ENCODE results near the gene MISP3. TPM values are rescaled to one million over a fixed set of nuclear protein-coding genes. Genes with fewer than 3 reads are reported as not detected.

Gene MISP3
- total and polyA plus RNA-seq, 2 experiments from 2014 or later, result 1.9 to 2.4 TPM

DNA sequence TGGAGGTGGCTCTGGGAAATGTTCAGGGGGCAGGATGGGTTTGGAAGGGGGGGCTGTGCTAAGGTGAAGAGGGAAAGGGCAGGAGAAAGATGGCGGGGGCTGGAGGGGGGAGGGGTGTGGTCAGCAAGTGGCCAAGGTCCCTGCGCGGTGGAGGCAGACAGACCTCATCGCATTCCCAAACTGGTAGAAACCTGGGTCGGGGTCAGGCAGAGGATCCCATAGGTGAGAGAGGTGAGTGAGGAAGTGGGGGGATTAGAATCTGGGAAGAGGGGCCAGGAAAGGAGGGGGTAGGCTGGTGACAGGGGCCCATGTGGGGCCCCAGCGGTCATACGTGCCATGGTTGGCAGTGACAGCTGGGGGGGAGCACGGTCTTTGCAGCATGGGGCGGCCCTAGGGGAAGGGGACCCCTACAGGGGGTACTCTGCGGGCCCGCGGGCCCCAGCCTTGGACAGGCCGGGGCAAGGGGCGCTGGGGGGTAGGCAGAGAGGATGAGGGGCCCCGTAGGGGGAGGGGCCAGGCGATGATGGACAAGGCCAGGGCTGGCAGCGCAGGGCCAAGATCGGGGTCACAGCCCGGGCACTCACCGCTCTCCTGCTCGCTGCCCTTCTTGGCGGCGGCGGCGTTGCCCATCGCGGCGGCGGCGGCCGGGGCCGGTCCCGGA lies 44.5 kb downstream of the MISP3 start:
- ATAC-seq (no peak), DNase-seq (ENCODE audit: low spot score) (peak; percentile 51)
- Histone ChIP-seq H2AFZ (no peak overlapping the region), H4K20me1 (replicated peaks; ENCODE audit: insufficient read depth) (peaks cover 14% of the 10 kb centered on the region), H3K79me2 (replicated peaks; ENCODE audit: insufficient read depth) (peaks cover 17% of the 10 kb centered on the region), H3K27me3 (ENCODE audit: insufficient read depth) (no peaks in the 10 kb centered on the region), H3K4me2 (peak overlapping the region; percentile 92), H3K36me3 (ENCODE audit: insufficient read depth) (no peaks in the 10 kb centered on the region; the same call in 1 of the 2 replicates), H3K27ac (ENCODE audit: low read depth) (no peak overlapping the region), H3F3A (replicated peaks; ENCODE audit: low read depth) (peaks cover 29% of the 10 kb centered on the region), H3K4me1 (ENCODE audit: insufficient read depth) (peaks cover 44% of the 10 kb centered on the region), H3K4me3 (peak overlapping the region; percentile 79), H3K9me2 (ENCODE audit: insufficient read depth) (no peaks in the 10 kb centered on the region)
- Mint-ChIP-seq H3K27me3 (ENCODE audit: insufficient read depth, low read depth, poor library complexity) (peaks cover 12% of the 10 kb centered on the region), H3K9me3 (no peaks in the 10 kb centered on the region; the same call in 2 of the 3 replicates), H3K27ac (no peak overlapping the region), H3K36me3 (ENCODE audit: low read depth) (peaks cover 16% of the 10 kb centered on the region), H3K4me3 (peak overlapping the region; percentile 82), H3K4me1 (peaks cover 40% of the 10 kb centered on the region)
- TF ChIP-seq, protein P1, sequence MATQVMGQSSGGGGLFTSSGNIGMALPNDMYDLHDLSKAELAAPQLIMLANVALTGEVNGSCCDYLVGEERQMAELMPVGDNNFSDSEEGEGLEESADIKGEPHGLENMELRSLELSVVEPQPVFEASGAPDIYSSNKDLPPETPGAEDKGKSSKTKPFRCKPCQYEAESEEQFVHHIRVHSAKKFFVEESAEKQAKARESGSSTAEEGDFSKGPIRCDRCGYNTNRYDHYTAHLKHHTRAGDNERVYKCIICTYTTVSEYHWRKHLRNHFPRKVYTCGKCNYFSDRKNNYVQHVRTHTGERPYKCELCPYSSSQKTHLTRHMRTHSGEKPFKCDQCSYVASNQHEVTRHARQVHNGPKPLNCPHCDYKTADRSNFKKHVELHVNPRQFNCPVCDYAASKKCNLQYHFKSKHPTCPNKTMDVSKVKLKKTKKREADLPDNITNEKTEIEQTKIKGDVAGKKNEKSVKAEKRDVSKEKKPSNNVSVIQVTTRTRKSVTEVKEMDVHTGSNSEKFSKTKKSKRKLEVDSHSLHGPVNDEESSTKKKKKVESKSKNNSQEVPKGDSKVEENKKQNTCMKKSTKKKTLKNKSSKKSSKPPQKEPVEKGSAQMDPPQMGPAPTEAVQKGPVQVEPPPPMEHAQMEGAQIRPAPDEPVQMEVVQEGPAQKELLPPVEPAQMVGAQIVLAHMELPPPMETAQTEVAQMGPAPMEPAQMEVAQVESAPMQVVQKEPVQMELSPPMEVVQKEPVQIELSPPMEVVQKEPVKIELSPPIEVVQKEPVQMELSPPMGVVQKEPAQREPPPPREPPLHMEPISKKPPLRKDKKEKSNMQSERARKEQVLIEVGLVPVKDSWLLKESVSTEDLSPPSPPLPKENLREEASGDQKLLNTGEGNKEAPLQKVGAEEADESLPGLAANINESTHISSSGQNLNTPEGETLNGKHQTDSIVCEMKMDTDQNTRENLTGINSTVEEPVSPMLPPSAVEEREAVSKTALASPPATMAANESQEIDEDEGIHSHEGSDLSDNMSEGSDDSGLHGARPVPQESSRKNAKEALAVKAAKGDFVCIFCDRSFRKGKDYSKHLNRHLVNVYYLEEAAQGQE (IDR thresholded peaks at IDR 0.05; ENCODE audit: unreplicated experiment), result no peak
- TF ChIP-seq, protein P2, sequence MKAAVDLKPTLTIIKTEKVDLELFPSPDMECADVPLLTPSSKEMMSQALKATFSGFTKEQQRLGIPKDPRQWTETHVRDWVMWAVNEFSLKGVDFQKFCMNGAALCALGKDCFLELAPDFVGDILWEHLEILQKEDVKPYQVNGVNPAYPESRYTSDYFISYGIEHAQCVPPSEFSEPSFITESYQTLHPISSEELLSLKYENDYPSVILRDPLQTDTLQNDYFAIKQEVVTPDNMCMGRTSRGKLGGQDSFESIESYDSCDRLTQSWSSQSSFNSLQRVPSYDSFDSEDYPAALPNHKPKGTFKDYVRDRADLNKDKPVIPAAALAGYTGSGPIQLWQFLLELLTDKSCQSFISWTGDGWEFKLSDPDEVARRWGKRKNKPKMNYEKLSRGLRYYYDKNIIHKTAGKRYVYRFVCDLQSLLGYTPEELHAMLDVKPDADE (IDR thresholded peaks at IDR 0.05), result no peak
- no peak for TF ChIP-seq EZH2 (IDR thresholded peaks at IDR 0.05; ENCODE audit: low read depth, unreplicated experiment)
- no peak for TF ChIP-seq NANOG (IDR thresholded peaks at IDR 0.05; ENCODE audit: borderline replicate concordance)
- no peak for TF ChIP-seq STAT1 (IDR thresholded peaks at IDR 0.05; ENCODE audit: unreplicated experiment)
- no peak for TF ChIP-seq ZNF462 (CRISPR knock-in tag; IDR thresholded peaks at IDR 0.05)
- TF ChIP-seq ZNF331 (CRISPR knock-in tag; IDR thresholded peaks at IDR 0.05; ENCODE audit: low read depth), result no peak
- TF ChIP-seq, protein P3, sequence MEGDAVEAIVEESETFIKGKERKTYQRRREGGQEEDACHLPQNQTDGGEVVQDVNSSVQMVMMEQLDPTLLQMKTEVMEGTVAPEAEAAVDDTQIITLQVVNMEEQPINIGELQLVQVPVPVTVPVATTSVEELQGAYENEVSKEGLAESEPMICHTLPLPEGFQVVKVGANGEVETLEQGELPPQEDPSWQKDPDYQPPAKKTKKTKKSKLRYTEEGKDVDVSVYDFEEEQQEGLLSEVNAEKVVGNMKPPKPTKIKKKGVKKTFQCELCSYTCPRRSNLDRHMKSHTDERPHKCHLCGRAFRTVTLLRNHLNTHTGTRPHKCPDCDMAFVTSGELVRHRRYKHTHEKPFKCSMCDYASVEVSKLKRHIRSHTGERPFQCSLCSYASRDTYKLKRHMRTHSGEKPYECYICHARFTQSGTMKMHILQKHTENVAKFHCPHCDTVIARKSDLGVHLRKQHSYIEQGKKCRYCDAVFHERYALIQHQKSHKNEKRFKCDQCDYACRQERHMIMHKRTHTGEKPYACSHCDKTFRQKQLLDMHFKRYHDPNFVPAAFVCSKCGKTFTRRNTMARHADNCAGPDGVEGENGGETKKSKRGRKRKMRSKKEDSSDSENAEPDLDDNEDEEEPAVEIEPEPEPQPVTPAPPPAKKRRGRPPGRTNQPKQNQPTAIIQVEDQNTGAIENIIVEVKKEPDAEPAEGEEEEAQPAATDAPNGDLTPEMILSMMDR (conservative IDR thresholded peaks at IDR 0.05; ENCODE audit: low read depth in 2 of 2), result no peak
- no peak for TF ChIP-seq CREB1 (CRISPR knock-in tag; IDR thresholded peaks at IDR 0.05; ENCODE audit: low read depth)
- no peak for TF ChIP-seq ZNF114 (CRISPR knock-in tag; IDR thresholded peaks at IDR 0.05)
- TF ChIP-seq JUNB (IDR thresholded peaks at IDR 0.05; ENCODE audit: unreplicated experiment), result no peak
- no peak for TF ChIP-seq POLR2AphosphoS5 (IDR thresholded peaks at IDR 0.05; ENCODE audit: low read depth)
- TF ChIP-seq EZH2phosphoT487 (IDR thresholded peaks at IDR 0.05; ENCODE audit: unreplicated experiment), result no peak

Data from GM23338 (cell line).